ENCODE data around the gene IFNG. TPM values are rescaled to one million over a fixed set of nuclear protein-coding genes. Genes with fewer than 3 reads are reported as not detected.

IFNG gene
- total RNA-seq, 1 donor from 2014 or later = 0.63 TPM

GRCh38 chr12:68169213-68169889 lies 9.8 kb upstream of the IFNG start:
- no peak for DNase-seq (ENCODE audit: low spot score)
- ATAC-seq = no peak

- no peak for ATAC-seq
- DNase-seq (ENCODE audit: low spot score) = no peak
These were observed 6.8 kb upstream of the IFNG start for GRCh38 chr12:68166317-68166831.

GRCh38 chr12:68163560-68164081 lies 4.1 kb upstream of the IFNG start:
- DNase-seq (ENCODE audit: low spot score) (no peak), ATAC-seq (no peak)

- no peak for ATAC-seq
- DNase-seq (ENCODE audit: low spot score) = no peak
These were observed 2.8 kb upstream of the IFNG start for GRCh38 chr12:68162374-68162773.

GRCh38 chr12:68158432-68158831 lies 1.1 kb downstream of the IFNG start:
- peak; percentile 72 for ATAC-seq
- no peak for DNase-seq (ENCODE audit: low spot score)

GRCh38 chr12:68157380-68157779 lies 2.2 kb downstream of the IFNG start:
- no peak for DNase-seq (ENCODE audit: low spot score)
- ATAC-seq = no peak

- DNase-seq (ENCODE audit: low spot score) (no peak), ATAC-seq (no peak)
These were observed 2.9 kb downstream of the IFNG start for GRCh38 chr12:68156636-68157035.

- ATAC-seq (no peak), DNase-seq (ENCODE audit: low spot score) (no peak)
These were observed 4.8 kb downstream of the IFNG start for GRCh38 chr12:68154779-68155178.

GRCh38 chr12:68148261-68148951 lies 11.1 kb downstream of the IFNG start:
- ATAC-seq = no peak

GRCh38 chr12:68140556-68140955 lies 19.0 kb downstream of the IFNG start:
- ATAC-seq = no peak
- DNase-seq (ENCODE audit: low spot score) = no peak

More at GRCh38 chr12:68148261-68148951, 11.1 kb downstream of the IFNG start:
- no peak for DNase-seq (ENCODE audit: low spot score)

GRCh38 chr12:68139941-68140340 lies 19.6 kb downstream of the IFNG start:
- ATAC-seq (no peak), DNase-seq (ENCODE audit: low spot score) (no peak)

GRCh38 chr12:68139001-68139400 lies 20.5 kb downstream of the IFNG start:
- no peak for DNase-seq (ENCODE audit: low spot score)
- ATAC-seq = no peak

GRCh38 chr12:68138480-68138879 lies 21.1 kb downstream of the IFNG start:
- no peak for ATAC-seq
- no peak for DNase-seq (ENCODE audit: low spot score)

GRCh38 chr12:68137335-68137830 lies 22.2 kb downstream of the IFNG start:
- DNase-seq (ENCODE audit: low spot score) = no peak
- ATAC-seq = no peak

GRCh38 chr12:68135520-68135919 lies 24.0 kb downstream of the IFNG start:
- DNase-seq (ENCODE audit: low spot score) = no peak
- no peak for ATAC-seq

- no peak for ATAC-seq
- no peak for DNase-seq (ENCODE audit: low spot score)
These were observed 27.6 kb downstream of the IFNG start for GRCh38 chr12:68131867-68132414.

- ATAC-seq (no peak), DNase-seq (ENCODE audit: low spot score) (no peak)
These were observed 29.6 kb downstream of the IFNG start for GRCh38 chr12:68129979-68130378.

GRCh38 chr12:68122236-68122920 lies 37.2 kb downstream of the IFNG start:
- ATAC-seq (no peak), DNase-seq (ENCODE audit: low spot score) (no peak)

- DNase-seq (ENCODE audit: low spot score) (no peak), ATAC-seq (no peak)
These were observed 38.4 kb downstream of the IFNG start for GRCh38 chr12:68121143-68121542.

- no peak for ATAC-seq
- no peak for DNase-seq (ENCODE audit: low spot score)
These were observed 39.8 kb downstream of the IFNG start for GRCh38 chr12:68119724-68120211.

GRCh38 chr12:68119250-68119649 lies 40.3 kb downstream of the IFNG start:
- ATAC-seq (no peak), DNase-seq (ENCODE audit: low spot score) (no peak)
